ENCODE measurements around the gene KRTAP2-3. TPM values are rescaled to one million over a fixed set of nuclear protein-coding genes. Genes with fewer than 3 reads are reported as not detected.

The KRTAP2-3 gene
- total RNA-seq, 1 donor, result not detected

GRCh38 chr17:41013606-41014005 is 46.3 kb downstream of the KRTAP2-3 start:
- no peak for DNase-seq (ENCODE audit: insufficient read length, low spot score, missing footprints)
- no peaks in the 10 kb centered on the region for H3K27me3 ChIP-seq (ENCODE audit: insufficient read depth, low read length)
- H3K4me3 ChIP-seq (ENCODE audit: insufficient read depth, low read length), result no peak overlapping the region
- no peaks in the 10 kb centered on the region for H3K79me2 ChIP-seq (ENCODE audit: insufficient read depth, low read length)
- no peaks in the 10 kb centered on the region for H3K4me1 ChIP-seq (ENCODE audit: insufficient read depth, low read length)
- no peaks in the 10 kb centered on the region for H4K20me1 ChIP-seq (ENCODE audit: insufficient read depth, low read length)
- no peaks in the 10 kb centered on the region for H3K36me3 ChIP-seq (ENCODE audit: insufficient read depth, low read length)
- no peak overlapping the region for H3K4me2 ChIP-seq (ENCODE audit: insufficient read depth, low read length)
- H3K9me3 ChIP-seq (ENCODE audit: low read depth, low read length), result no peaks in the 10 kb centered on the region
- TF ChIP-seq, protein P1, sequence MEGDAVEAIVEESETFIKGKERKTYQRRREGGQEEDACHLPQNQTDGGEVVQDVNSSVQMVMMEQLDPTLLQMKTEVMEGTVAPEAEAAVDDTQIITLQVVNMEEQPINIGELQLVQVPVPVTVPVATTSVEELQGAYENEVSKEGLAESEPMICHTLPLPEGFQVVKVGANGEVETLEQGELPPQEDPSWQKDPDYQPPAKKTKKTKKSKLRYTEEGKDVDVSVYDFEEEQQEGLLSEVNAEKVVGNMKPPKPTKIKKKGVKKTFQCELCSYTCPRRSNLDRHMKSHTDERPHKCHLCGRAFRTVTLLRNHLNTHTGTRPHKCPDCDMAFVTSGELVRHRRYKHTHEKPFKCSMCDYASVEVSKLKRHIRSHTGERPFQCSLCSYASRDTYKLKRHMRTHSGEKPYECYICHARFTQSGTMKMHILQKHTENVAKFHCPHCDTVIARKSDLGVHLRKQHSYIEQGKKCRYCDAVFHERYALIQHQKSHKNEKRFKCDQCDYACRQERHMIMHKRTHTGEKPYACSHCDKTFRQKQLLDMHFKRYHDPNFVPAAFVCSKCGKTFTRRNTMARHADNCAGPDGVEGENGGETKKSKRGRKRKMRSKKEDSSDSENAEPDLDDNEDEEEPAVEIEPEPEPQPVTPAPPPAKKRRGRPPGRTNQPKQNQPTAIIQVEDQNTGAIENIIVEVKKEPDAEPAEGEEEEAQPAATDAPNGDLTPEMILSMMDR (IDR thresholded peaks at IDR 0.05; ENCODE audit: extremely low read depth, low read depth, low read length), result no peak
- H3K27ac ChIP-seq (ENCODE audit: low read depth, low read length), result no peak overlapping the region
- H2AFZ ChIP-seq (ENCODE audit: low read length), result no peak overlapping the region

DNA sequence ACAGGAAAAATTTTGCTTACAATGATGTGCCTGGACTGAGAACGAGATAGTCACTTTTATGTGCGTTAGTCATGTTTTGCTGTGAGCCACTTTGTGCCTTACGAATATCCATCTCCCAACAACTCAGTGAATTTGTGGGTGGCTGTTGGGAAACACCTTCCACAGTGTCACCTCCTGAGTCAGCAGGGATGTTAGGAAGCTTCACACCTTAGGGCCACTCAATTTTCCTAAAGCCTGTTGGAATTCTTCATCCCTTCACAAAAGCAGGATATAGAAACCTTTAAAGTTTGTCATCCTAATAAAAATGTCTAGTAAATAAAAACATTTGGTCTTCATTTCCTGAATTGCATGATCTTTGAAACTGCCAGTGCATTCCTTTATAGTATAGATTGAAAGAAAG is 46.7 kb downstream of the KRTAP2-3 start:
- Histone ChIP-seq H3K4me3 (ENCODE audit: insufficient read depth, low read length) (no peak overlapping the region), H3K4me2 (ENCODE audit: insufficient read depth, low read length) (no peak overlapping the region)
- TF ChIP-seq, protein P1 (IDR thresholded peaks at IDR 0.05; ENCODE audit: extremely low read depth, low read depth, low read length), result no peak

DNA sequence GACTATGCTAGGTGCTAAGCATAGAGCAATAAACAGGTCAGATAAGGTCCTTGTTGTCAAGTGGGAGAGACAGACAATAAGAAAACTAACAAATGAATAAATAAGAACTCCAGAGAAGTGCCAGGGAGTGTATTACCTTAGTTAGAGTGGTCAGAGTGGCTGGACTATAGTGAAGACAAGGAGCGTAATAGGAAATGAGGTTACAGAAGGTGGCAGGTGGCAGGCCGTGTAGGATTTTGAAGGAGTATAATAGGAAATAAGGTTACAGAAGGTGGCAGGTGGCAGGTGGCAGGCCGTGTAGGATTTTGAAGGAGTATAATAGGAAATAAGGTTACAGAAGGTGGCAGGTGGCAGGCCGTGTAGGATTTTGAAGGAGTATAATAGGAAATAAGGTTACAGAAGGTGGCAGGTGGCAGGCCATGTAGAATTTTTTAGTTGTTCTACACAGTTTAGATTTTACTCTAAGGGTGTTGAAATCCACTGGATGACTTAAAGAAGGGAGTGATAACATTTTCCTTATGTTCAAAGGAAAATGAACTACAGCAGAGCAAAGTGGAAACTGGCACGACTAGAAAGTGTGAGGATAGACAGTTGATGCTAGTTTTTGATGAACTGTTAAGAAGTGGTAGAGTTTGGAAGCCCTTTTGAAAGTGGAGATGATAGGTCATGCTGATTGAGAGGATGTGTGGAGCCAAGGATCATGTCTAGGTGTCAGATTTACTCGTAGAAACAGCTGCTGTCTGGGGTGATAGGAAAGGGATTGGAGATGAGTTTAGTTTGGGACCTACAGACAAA is 47.4 kb downstream of the KRTAP2-3 start:
- no peaks in the 10 kb centered on the region for H4K20me1 ChIP-seq (ENCODE audit: insufficient read depth, low read length)
- DNase-seq (ENCODE audit: insufficient read length, low spot score, missing footprints), result no peak
- H3K4me3 ChIP-seq (ENCODE audit: insufficient read depth, low read length), result no peak overlapping the region
- peak overlapping the region; percentile 48 for H2AFZ ChIP-seq (ENCODE audit: low read length)
- H3K4me2 ChIP-seq (ENCODE audit: insufficient read depth, low read length), result no peak overlapping the region
- no peaks in the 10 kb centered on the region for H3K27me3 ChIP-seq (ENCODE audit: insufficient read depth, low read length)
- TF ChIP-seq, protein P1 (IDR thresholded peaks at IDR 0.05; ENCODE audit: extremely low read depth, low read depth, low read length), result no peak
- H3K27ac ChIP-seq (ENCODE audit: low read depth, low read length), result no peak overlapping the region
- no peaks in the 10 kb centered on the region for H3K79me2 ChIP-seq (ENCODE audit: insufficient read depth, low read length)
- H3K9me3 ChIP-seq (ENCODE audit: low read depth, low read length), result no peaks in the 10 kb centered on the region
- no peaks in the 10 kb centered on the region for H3K36me3 ChIP-seq (ENCODE audit: insufficient read depth, low read length)
- no peaks in the 10 kb centered on the region for H3K4me1 ChIP-seq (ENCODE audit: insufficient read depth, low read length)

More for the DNA sequence above, 46.7 kb downstream of the KRTAP2-3 start:
- Histone ChIP-seq H2AFZ (ENCODE audit: low read length) (peak overlapping the region; percentile 48), H4K20me1 (ENCODE audit: insufficient read depth, low read length) (no peaks in the 10 kb centered on the region), H3K4me1 (ENCODE audit: insufficient read depth, low read length) (no peaks in the 10 kb centered on the region), H3K79me2 (ENCODE audit: insufficient read depth, low read length) (no peaks in the 10 kb centered on the region), H3K27ac (ENCODE audit: low read depth, low read length) (no peak overlapping the region), H3K36me3 (ENCODE audit: insufficient read depth, low read length) (no peaks in the 10 kb centered on the region), H3K27me3 (ENCODE audit: insufficient read depth, low read length) (no peaks in the 10 kb centered on the region), H3K9me3 (ENCODE audit: low read depth, low read length) (no peaks in the 10 kb centered on the region)
- DNase-seq (ENCODE audit: insufficient read length, low spot score, missing footprints), result no peak

- Histone ChIP-seq H3K4me2 (ENCODE audit: insufficient read depth, low read length) (no peak overlapping the region), H3K27me3 (ENCODE audit: insufficient read depth, low read length) (no peaks in the 10 kb centered on the region), H3K4me1 (ENCODE audit: insufficient read depth, low read length) (no peaks in the 10 kb centered on the region), H2AFZ (ENCODE audit: low read length) (no peak overlapping the region), H3K4me3 (ENCODE audit: insufficient read depth, low read length) (no peak overlapping the region), H3K27ac (ENCODE audit: low read depth, low read length) (no peak overlapping the region), H4K20me1 (ENCODE audit: insufficient read depth, low read length) (no peaks in the 10 kb centered on the region), H3K9me3 (ENCODE audit: low read depth, low read length) (no peaks in the 10 kb centered on the region), H3K36me3 (ENCODE audit: insufficient read depth, low read length) (no peaks in the 10 kb centered on the region), H3K79me2 (ENCODE audit: insufficient read depth, low read length) (no peaks in the 10 kb centered on the region)
- TF ChIP-seq, protein P1 (IDR thresholded peaks at IDR 0.05; ENCODE audit: extremely low read depth, low read depth, low read length), result no peak
- no peak for DNase-seq (ENCODE audit: insufficient read length, low spot score, missing footprints)
Measured at GRCh38 chr17:41010441-41010840, 49.5 kb downstream of the KRTAP2-3 start.

Data from osteoblast (primary cell).